GM12892 (cell line): ENCODE measurements around the gene EPB41.

ENCODE experiments used
- DNase-seq: peaks from one replicate; pipeline ENCODE4 v3.0.0; 2011; ENCODE audit not compliant: insufficient read length
- FAIRE-seq: peaks from 2 replicates; lab custom pipeline; 2011; peaks lifted over from hg19 to GRCh38; lab: Jason Lieb, UNC
- POLR2A ChIP-seq: IDR thresholded peaks from 2 replicates; pipeline ENCODE4 v1.6.1; 2011; ENCODE audit warnings: low read depth, low read length, control low read depth
- POLR2AphosphoS5 ChIP-seq: IDR thresholded peaks from 2 replicates; pipeline ENCODE4 v1.6.1; 2011; ENCODE audit warnings: low read depth, low read length, control low read depth
- TAF1 ChIP-seq: IDR thresholded peaks from 2 replicates; pipeline ENCODE4 v1.6.1; 2011; ENCODE audit warnings: low read depth, mild to moderate bottlenecking, control low read depth, low read length, borderline replicate concordance

Gene EPB41

DNA sequence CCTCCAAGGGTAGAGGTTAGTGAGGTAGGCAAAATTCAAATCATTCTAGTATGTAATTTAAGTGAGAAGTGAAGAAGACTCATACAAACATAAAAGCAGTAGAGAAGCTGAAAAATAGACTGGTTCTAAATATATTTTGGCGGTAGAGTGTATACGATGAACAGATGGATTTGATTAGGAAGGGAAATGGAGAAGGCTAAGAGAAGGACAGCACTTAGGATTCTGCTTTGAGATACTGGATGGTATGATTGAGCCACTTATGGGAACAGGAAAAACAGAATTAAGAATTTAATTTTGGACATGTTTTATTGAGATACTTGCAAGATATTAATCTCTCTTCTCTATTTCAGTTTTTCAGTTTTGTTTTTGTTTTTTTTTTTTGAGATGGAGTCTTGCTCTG is 60.1 kb downstream of the EPB41 start:
- TF ChIP-seq POLR2A (no peak), TAF1 (no peak), POLR2AphosphoS5 (no peak)

DNA sequence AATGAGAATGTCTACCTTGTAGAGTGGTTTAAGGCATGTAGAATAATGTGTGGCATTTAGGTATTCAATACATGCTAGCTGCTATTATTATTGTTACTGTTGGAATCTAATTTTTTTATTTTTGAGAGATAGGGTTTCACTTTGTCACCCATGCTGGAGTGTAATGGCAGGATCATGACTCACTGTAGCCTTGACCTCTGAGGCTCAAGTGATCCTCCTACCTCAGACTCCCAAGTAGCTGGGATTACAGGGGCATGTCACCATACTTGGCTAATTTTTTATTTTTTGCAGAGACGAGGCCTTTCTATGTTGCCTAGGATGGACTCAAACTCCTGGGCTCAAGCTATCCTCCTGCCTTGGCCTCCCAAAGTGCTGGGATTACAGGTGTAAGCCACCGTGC is 61.9 kb downstream of the EPB41 start:
- FAIRE-seq (no peak), DNase-seq (no peak)
- TF ChIP-seq POLR2AphosphoS5 (no peak), POLR2A (no peak), TAF1 (no peak)

More for the DNA sequence above, 60.1 kb downstream of the EPB41 start:
- FAIRE-seq (no peak), DNase-seq (no peak)

- FAIRE-seq = no peak
- no peak for TF ChIP-seq POLR2A
- no peak for DNase-seq
These were observed 66.8 kb downstream of the EPB41 start for GRCh38 chr1:28981210-28981609.

GRCh38 chr1:28982198-28982597 is 67.8 kb downstream of the EPB41 start:
- FAIRE-seq (no peak), DNase-seq (no peak)
- no peak for TF ChIP-seq TAF1
- TF ChIP-seq POLR2A = no peak
- TF ChIP-seq POLR2AphosphoS5 = no peak

DNA sequence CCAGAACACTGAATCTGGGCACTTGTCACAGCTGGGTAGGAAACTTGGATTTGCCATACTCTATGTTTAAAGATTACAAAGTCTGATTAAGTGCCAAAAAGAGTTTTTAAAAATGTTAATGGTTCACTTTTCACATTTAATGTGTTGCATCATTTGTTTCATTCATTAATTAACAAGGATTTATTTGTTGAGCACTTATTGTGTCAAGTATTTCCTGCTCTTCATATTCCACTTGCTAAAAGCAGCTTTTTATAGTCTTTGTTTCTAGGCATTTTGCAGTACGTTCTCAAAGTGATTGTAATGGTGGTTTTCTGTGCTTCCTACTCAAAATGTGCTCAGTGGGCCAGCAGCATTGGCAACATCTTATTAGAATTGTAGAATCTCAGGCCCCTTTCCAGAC is 68.7 kb downstream of the EPB41 start:
- DNase-seq (no peak), FAIRE-seq (no peak)
- no peak for TF ChIP-seq TAF1
- no peak for TF ChIP-seq POLR2A
- TF ChIP-seq POLR2AphosphoS5 = no peak

GRCh38 chr1:28983509-28984310 is 69.3 kb downstream of the EPB41 start:
- FAIRE-seq (no peak), DNase-seq (no peak)
- TF ChIP-seq POLR2A = no peak
- TF ChIP-seq POLR2AphosphoS5 = no peak
- no peak for TF ChIP-seq TAF1

- no peak for TF ChIP-seq POLR2AphosphoS5
- TF ChIP-seq TAF1 = no peak
- TF ChIP-seq POLR2A = no peak
- no peak for DNase-seq
- FAIRE-seq = no peak
These were observed 69.9 kb downstream of the EPB41 start for GRCh38 chr1:28984311-28984684.

GRCh38 chr1:28985427-28985826 is 71.1 kb downstream of the EPB41 start:
- FAIRE-seq (no peak), DNase-seq (no peak)
- TF ChIP-seq TAF1 (no peak), POLR2A (no peak), POLR2AphosphoS5 (no peak)

DNA sequence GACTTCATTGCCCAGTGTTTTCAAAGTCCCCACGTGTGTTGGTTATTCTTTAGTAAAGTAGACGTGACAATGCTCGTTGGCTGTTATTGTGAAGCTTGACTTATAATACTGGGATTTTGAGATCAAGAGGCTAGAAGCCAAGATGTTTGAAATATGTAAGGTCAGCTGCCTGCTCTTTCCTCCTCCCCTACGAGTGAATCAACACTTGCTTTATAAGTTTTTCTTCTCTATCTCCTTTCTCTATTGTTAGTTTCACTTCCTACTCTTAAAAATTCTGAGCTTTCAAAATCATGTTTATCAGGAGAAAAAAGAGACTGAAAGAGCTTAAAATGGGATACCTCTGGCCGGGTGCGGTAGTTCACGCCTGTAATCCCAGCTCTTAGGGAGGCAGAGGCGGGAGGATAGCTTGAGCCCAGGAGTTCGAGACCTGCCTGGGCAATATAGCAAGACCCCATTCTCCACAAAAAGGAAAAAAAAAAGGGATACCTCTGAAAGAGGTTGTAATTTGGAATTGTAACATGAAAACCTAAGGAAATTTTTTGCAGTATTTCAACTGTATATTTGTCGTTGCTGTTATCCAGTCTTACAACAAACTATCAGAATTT is 72.0 kb downstream of the EPB41 start:
- TF ChIP-seq TAF1 = no peak
- no peak for TF ChIP-seq POLR2AphosphoS5
- no peak for TF ChIP-seq POLR2A
- FAIRE-seq = no peak
- DNase-seq = no peak

- DNase-seq = no peak
- no peak for TF ChIP-seq POLR2A
- TF ChIP-seq TAF1 = no peak
- FAIRE-seq = no peak
These were observed 88.4 kb downstream of the EPB41 start for GRCh38 chr1:29002792-29003191.

- no peak for FAIRE-seq
These were observed 89.9 kb downstream of the EPB41 start for GRCh38 chr1:29004288-29004687.

DNA sequence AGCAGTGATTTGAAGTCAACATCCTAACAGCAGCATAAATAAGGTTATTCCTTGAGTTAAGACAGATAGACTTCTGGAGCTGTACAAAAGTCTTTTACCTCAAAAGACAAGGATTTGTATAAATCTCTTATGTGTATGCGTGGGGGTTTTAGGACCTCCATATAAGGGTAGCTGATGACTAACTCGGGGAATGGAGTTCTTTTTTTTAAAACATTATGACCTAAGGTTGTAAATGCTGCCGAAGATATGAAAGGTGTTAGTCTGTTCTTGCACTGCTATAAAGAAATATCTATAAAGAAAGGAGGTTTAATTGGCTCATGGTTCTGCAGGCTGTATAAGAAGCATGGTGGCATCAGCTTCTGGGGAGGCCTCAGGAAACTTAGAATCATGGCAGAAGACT is 90.4 kb downstream of the EPB41 start:
- no peak for DNase-seq
- TF ChIP-seq POLR2AphosphoS5 (no peak), TAF1 (no peak), POLR2A (no peak)
- no peak for FAIRE-seq

More at GRCh38 chr1:29004288-29004687, 89.9 kb downstream of the EPB41 start:
- no peak for DNase-seq
- no peak for TF ChIP-seq POLR2A
- no peak for TF ChIP-seq POLR2AphosphoS5
- TF ChIP-seq TAF1 = no peak

- DNase-seq (no peak), FAIRE-seq (no peak)
- TF ChIP-seq POLR2AphosphoS5 = no peak
- TF ChIP-seq POLR2A = no peak
- no peak for TF ChIP-seq TAF1
These were observed 97.4 kb downstream of the EPB41 start for GRCh38 chr1:29011775-29012174.
